Endothelial cell of umbilical vein (primary cell): ENCODE measurements around the gene IL17REL. TPM values are rescaled to one million over a fixed set of nuclear protein-coding genes. Genes with fewer than 3 reads are reported as not detected.

Source experiments
- BruUV-seq: library from RNA; stranded (reverse); fragments of 400-500 nt; replicated peaks from 2 replicates; lab custom pipeline; 2021; lab: Mats Ljungman, UMichigan
- CTCF ChIA-PET: fragments of 300-600, 350-600 bp; sonication (Branson Sonifier 250); formaldehyde crosslinking; loops from one replicate; lab custom pipeline; 2021; ENCODE audit warnings: antibody characterized with exemption, inconsistent platforms; lab: Charles Lee
- POLR2A ChIA-PET: fragments of 300-600, 350-600 bp; sonication (Branson Sonifier 250); formaldehyde crosslinking; loops from one replicate; lab custom pipeline; 2021; ENCODE audit warnings: antibody characterized with exemption, inconsistent platforms; lab: Charles Lee
- DNase-seq: peaks from one replicate; pipeline ENCODE4 v3.0.0-alpha.2; 2011; ENCODE audit warnings: low read depth, low spot score
- FAIRE-seq: peaks from 2 replicates; lab custom pipeline; 2011; peaks lifted over from hg19 to GRCh38; lab: Jason Lieb, UNC
- H2AFZ ChIP-seq: 2 replicates; pipeline ENCODE4 v1.6.0; 2012; ENCODE audit warnings: low read depth, low read length, control low read depth, inconsistent platforms
- H3K27ac ChIP-seq: 2 replicates; pipeline ENCODE4 v1.5.1; 2011; ENCODE audit warnings: low read depth, mild to moderate bottlenecking, control low read depth, low read length, moderate library complexity; ENCODE audit not compliant: insufficient read depth
- H3K27me3 ChIP-seq, 2 experiments: 2 replicates each; pipeline versions ENCODE4 v1.6.0 to v1.6.1; 2011; ENCODE audit warnings: low read length in 2 of 2, mixed read lengths in 1 of 2; ENCODE audit not compliant: control insufficient read depth in 2 of 2, insufficient read depth in 2 of 2
- H3K36me3 ChIP-seq, 2 experiments: 2 replicates in 1 of 2; 3 replicates in 1 of 2; pipeline ENCODE4 v1.5.1; 2011; ENCODE audit warnings: low read length in 2 of 2, mild to moderate bottlenecking in 1 of 2, moderate library complexity in 1 of 2; ENCODE audit not compliant: control insufficient read depth in 2 of 2, insufficient read depth in 2 of 2; ENCODE audit errors: extremely low read depth in 1 of 2
- H3K4me1 ChIP-seq: 3 replicates; pipeline ENCODE4 v1.5.1; 2011; ENCODE audit warnings: mild to moderate bottlenecking, low read length; ENCODE audit not compliant: control insufficient read depth, insufficient read depth; ENCODE audit errors: extremely low read depth
- H3K4me2 ChIP-seq: 2 replicates; pipeline ENCODE4 v1.6.1; 2011; ENCODE audit warnings: low read length, control low read depth, mixed read lengths; ENCODE audit not compliant: insufficient read depth
- H3K4me3 ChIP-seq, 3 experiments: fragments of 200-600 bp in 1 of 3; sonication (generic), shearing (Covaris generic) in 1 of 3; replicated peaks in 1 of 3; 2 replicates each; pipeline ENCODE4 v1.5.1; 2011 to 2016; ENCODE audit warnings: control low read depth in 3 of 3, low read length in 3 of 3, mild to moderate bottlenecking in 2 of 3, inconsistent platforms in 1 of 3, low read depth in 1 of 3, moderate library complexity in 1 of 3; ENCODE audit not compliant: insufficient read depth in 1 of 3
- H3K79me2 ChIP-seq: 2 replicates; pipeline ENCODE4 v1.6.0; 2012; ENCODE audit warnings: low read length, inconsistent platforms; ENCODE audit not compliant: control insufficient read depth, insufficient read depth
- H3K9ac ChIP-seq: replicated peaks from 2 replicates; pipeline ENCODE3; 2011; ENCODE audit warnings: low read length, control low read depth; ENCODE audit not compliant: insufficient read depth; ENCODE audit errors: extremely low read depth
- H3K9me1 ChIP-seq: replicated peaks from 3 replicates; pipeline ENCODE4 v1.6.0; 2011; ENCODE audit warnings: mild to moderate bottlenecking, low read length; ENCODE audit not compliant: control insufficient read depth, insufficient read depth; ENCODE audit errors: extremely low read depth
- H3K9me3 ChIP-seq: replicated peaks from 2 replicates; pipeline ENCODE4 v1.5.1; 2012; ENCODE audit warnings: low read length, inconsistent platforms; ENCODE audit not compliant: control insufficient read depth, insufficient read depth
- H4K20me1 ChIP-seq: replicated peaks from 2 replicates; pipeline ENCODE3; 2011; ENCODE audit warnings: mild to moderate bottlenecking, low read length; ENCODE audit not compliant: control insufficient read depth, insufficient read depth; ENCODE audit errors: extremely low read depth
- CTCF ChIP-seq, 2 donors: IDR thresholded peaks; 1 replicate in 1 of 2; 2 replicates in 1 of 2; pipeline ENCODE4 v1.5.1; 2011; ENCODE audit warnings: low read length in 2 of 2, mild to moderate bottlenecking in 2 of 2, moderate library complexity in 2 of 2, control low read depth in 1 of 2, inconsistent platforms in 1 of 2, low read depth in 1 of 2; ENCODE audit not compliant: insufficient read depth in 1 of 2; ENCODE audit errors: extremely low read depth in 1 of 2
- MAX ChIP-seq: IDR thresholded peaks from 2 replicates; pipeline ENCODE4 v1.6.1; 2011; ENCODE audit not compliant: insufficient read depth, insufficient read length
- dilution Hi-C: fragments of 300-500 bp; cut with MboI; formaldehyde crosslinking; loops from one replicate; pipeline ENCODE4 v1.15.0; 2019; ENCODE audit warnings: low sequenced_read_pairs; ENCODE audit not compliant: extremely low pct_ligation_motif_present
- intact Hi-C: fragments of 100-400 bp; cut with micrococcal nuclease; formaldehyde crosslinking; loops from one replicate; pipeline ENCODE4 v1.10.0; 2022
- polyA plus RNA-seq, 4 experiments: library from polyadenylated mRNA; depleted of rRNA in 3 of 4; stranded (reverse) in 3 of 4; unstranded in 1 of 4; fragments of >200 nt; gene quantifications; 2 replicates each; pipeline versions ENCODE4 v1.2.1 to v1.2.3, GENCODE V29; 2011 to 2012; ENCODE audit warnings: missing spikeins in 1 of 4
- total RNA-seq: library from RNA; stranded (reverse); gene quantifications from 2 replicates; pipeline ENCODE4 v1.2.3, GENCODE V29; 2021

The IL17REL gene
- total and polyA plus RNA-seq, 2 donors (not counting 3 experiments of a cell fraction or from before 2014, with no cell fraction given) = 0.06 to 0.15 TPM

GRCh38 chr22:49992921-49993648, 19.5 kb downstream of the IL17REL start:
- Histone ChIP-seq H3K4me3 (no peak overlapping the region), H3K27me3 (peaks cover 0 to 1% of the 10 kb centered on the region in 2 experiments), H2AFZ (no peak overlapping the region), H3K36me3 (no peaks in the 10 kb centered on the region), H3K4me1 (no peaks in the 10 kb centered on the region), H4K20me1 (no peaks in the 10 kb centered on the region), H3K9me3 (no peaks in the 10 kb centered on the region), H3K9ac (no peak overlapping the region), H3K9me1 (no peaks in the 10 kb centered on the region), H3K79me2 (no peaks in the 10 kb centered on the region), H3K27ac (no peak overlapping the region), H3K4me2 (no peak overlapping the region)
- POLR2A ChIA-PET = no interaction called here
- DNase-seq (peak; percentile 43), FAIRE-seq (peak; percentile 77)
- CTCF ChIA-PET = interaction anchor here (0.6 to 4.7 kb wide), 13 partner anchors 10 to 155 kb away, joined by 3 to 50 read pairs (median 4); no protein-coding TSS in a partner anchor
- dilution Hi-C loops (no loop called here), intact Hi-C loops (loop anchor here (1.0 to 5.0 kb wide), 2 partner anchors 39 to 62 kb away; no protein-coding TSS in a partner anchor)
- TF ChIP-seq MAX = no peak
- TF ChIP-seq CTCF (IDR thresholded peaks at IDR 0.05; ENCODE audit: extremely low read depth in 1 of 2, insufficient read depth in 1 of 2, low read depth in 1 of 2, low read length in 2 of 2) = peak; percentile 72 to 84
- BruUV-seq = no TSS peak
